GM18873 (cell line): Measurements from ENCODE around the gene LRMDA.

Experiments
- ATAC-seq: cut with Tn5 transposase; IDR thresholded peaks from one replicate; pipeline ENCODE4 v1.9.1; 2021; ENCODE audit warnings: mild to moderate bottlenecking, moderate library complexity, moderate number of reproducible peaks; ENCODE audit not compliant: unreplicated experiment, low FRiP score

LRMDA gene

GRCh38 chr10:75957314-75958120, 526.1 kb downstream of the LRMDA start:
- no peak for ATAC-seq

- no peak for ATAC-seq
Observed at GRCh38 chr10:75959209-75959608, 527.8 kb downstream of the LRMDA start.

- ATAC-seq = no peak
Observed at GRCh38 chr10:75959912-75960311, 528.5 kb downstream of the LRMDA start.

- ATAC-seq = no peak
Observed at GRCh38 chr10:75962395-75963061, 531.1 kb downstream of the LRMDA start.

- no peak for ATAC-seq
Observed at GRCh38 chr10:75967491-75967890, 536.1 kb downstream of the LRMDA start.

GRCh38 chr10:75969031-75969430, 537.6 kb downstream of the LRMDA start:
- ATAC-seq = no peak

GRCh38 chr10:75971402-75972211, 540.2 kb downstream of the LRMDA start:
- ATAC-seq = no peak

GRCh38 chr10:75972491-75973276, 541.3 kb downstream of the LRMDA start:
- ATAC-seq = no peak

- no peak for ATAC-seq
Observed at GRCh38 chr10:75974080-75974479, 542.7 kb downstream of the LRMDA start.

- no peak for ATAC-seq
Observed at GRCh38 chr10:75976681-75977080, 545.3 kb downstream of the LRMDA start.

- ATAC-seq = no peak
Observed at GRCh38 chr10:75977139-75977538, 545.7 kb downstream of the LRMDA start.

- ATAC-seq = no peak
Observed at GRCh38 chr10:75978213-75978612, 546.8 kb downstream of the LRMDA start.

GRCh38 chr10:75980419-75981002, 549.1 kb downstream of the LRMDA start:
- no peak for ATAC-seq

- no peak for ATAC-seq
Observed at GRCh38 chr10:75982611-75983369, 551.4 kb downstream of the LRMDA start.

GRCh38 chr10:75984067-75984466, 552.6 kb downstream of the LRMDA start:
- ATAC-seq = no peak

- ATAC-seq = no peak
Observed at GRCh38 chr10:75987616-75988015, 556.2 kb downstream of the LRMDA start.

- no peak for ATAC-seq
Observed at GRCh38 chr10:75994357-75995040, 563.1 kb downstream of the LRMDA start.

- no peak for ATAC-seq
Observed at GRCh38 chr10:75995041-75995430, 563.6 kb downstream of the LRMDA start.

- ATAC-seq = no peak
Observed at GRCh38 chr10:75995720-75996119, 564.3 kb downstream of the LRMDA start.
